PC-9 (cell line): Measurements from ENCODE around the gene LIN9. TPM values are rescaled to one million over a fixed set of nuclear protein-coding genes. Genes with fewer than 3 reads are reported as not detected.

Source experiments
- Bru-seq: library from RNA; stranded (reverse); fragments of 400-500 nt; gene quantifications from one replicate; lab custom pipeline; 2021; lab: Mats Ljungman, UMichigan
- BruChase-seq, 2 experiments: library from RNA; stranded (reverse); fragments of 400-500 nt; gene quantifications; one replicate each; lab custom pipeline; 2021; lab: Mats Ljungman, UMichigan
- BruUV-seq: library from RNA; stranded (reverse); fragments of 400-500 nt; replicated peaks from 2 replicates; lab custom pipeline; 2021; lab: Mats Ljungman, UMichigan
- CTCF ChIA-PET: fragments of 300-600 bp; sonication (Branson Sonifier 250); formaldehyde crosslinking; loops from one replicate; lab custom pipeline; 2022; ENCODE audit warnings: antibody characterized with exemption; lab: Charles Lee
- POLR2A ChIA-PET: fragments of 300-600 bp; sonication (Branson Sonifier 250); formaldehyde crosslinking; loops from one replicate; lab custom pipeline; 2022; ENCODE audit warnings: antibody characterized with exemption; ENCODE audit not compliant: unreplicated experiment; lab: Charles Lee
- DNase-seq, 2 experiments: peaks; one replicate each; pipeline versions ENCODE4 v3.0.0 to v3.0.0-alpha.2; 2015 to 2022; ENCODE audit warnings: mixed read lengths in 1 of 2
- H2AFZ ChIP-seq: fragments of 200-600 bp; sonication (generic); 2 replicates; pipeline ENCODE4 v1.8.1; 2017; ENCODE audit warnings: antibody characterized with exemption
- H3F3A ChIP-seq: fragments of 200-600 bp; sonication (generic); 2 replicates; pipeline ENCODE4 v1.8.1; 2017; ENCODE audit warnings: antibody characterized with exemption, mild to moderate bottlenecking, low read depth; ENCODE audit not compliant: insufficient read depth
- H3K27ac ChIP-seq: fragments of 200-600 bp; sonication (generic); 2 replicates; pipeline ENCODE4 v1.6.1; 2016; ENCODE audit warnings: mixed run types
- H3K27me3 ChIP-seq: fragments of 200-600 bp; sonication (generic); 2 replicates; pipeline ENCODE4 v1.6.1; 2016; ENCODE audit warnings: low read depth, mixed run types; ENCODE audit not compliant: insufficient read depth
- H3K36me3 ChIP-seq: fragments of 200-600 bp; sonication (generic); 2 replicates; pipeline ENCODE4 v1.6.1; 2016; ENCODE audit warnings: low read depth, mixed run types
- H3K4me1 ChIP-seq: fragments of 200-600 bp; sonication (generic); replicated peaks from 2 replicates; pipeline ENCODE4 v1.6.1; 2016; ENCODE audit warnings: mixed run types; ENCODE audit not compliant: insufficient read depth
- H3K4me2 ChIP-seq: fragments of 200-600 bp; sonication (generic); 2 replicates; pipeline ENCODE4 v1.6.1; 2017; ENCODE audit warnings: mixed run types
- H3K4me3 ChIP-seq: fragments of 200-600 bp; sonication (generic); 2 replicates; pipeline ENCODE4 v1.6.1; 2016; ENCODE audit warnings: mixed run types
- H3K79me2 ChIP-seq: fragments of 200-600 bp; sonication (generic); 2 replicates; pipeline ENCODE4 v1.6.1; 2017; ENCODE audit warnings: low read depth, mixed run types
- H3K9me2 ChIP-seq: fragments of 200-600 bp; sonication (generic); 2 replicates; pipeline ENCODE4 v1.8.1; 2017; ENCODE audit warnings: mild to moderate bottlenecking; ENCODE audit not compliant: insufficient read depth
- H3K9me3 ChIP-seq: fragments of 200-600 bp; sonication (generic); 2 replicates; pipeline ENCODE4 v1.8.1; 2016; ENCODE audit warnings: low read depth; ENCODE audit not compliant: insufficient read depth
- H4K20me1 ChIP-seq: fragments of 200-600 bp; sonication (generic); 2 replicates; pipeline ENCODE4 v1.8.1; 2017; ENCODE audit not compliant: insufficient read depth
- EZH2 ChIP-seq: fragments of 200-600 bp; sonication (generic); IDR thresholded peaks from 2 replicates; pipeline ENCODE4 v1.8.0; 2017; ENCODE audit warnings: antibody characterized with exemption, low read depth
- intact Hi-C: fragments of 100-400 bp; cut with micrococcal nuclease; formaldehyde crosslinking; loops from one replicate; pipeline ENCODE4 v1.10.0; 2022; ENCODE audit not compliant: unreplicated experiment
- long read RNA-seq: library from polyadenylated mRNA; stranded (forward); transcript quantifications from one replicate; pipeline ENCODE4 v2.0.0, GENCODE V29; 2022
- total RNA-seq: library from RNA; stranded (reverse); gene quantifications from 2 replicates; pipeline ENCODE4 v1.2.3, GENCODE V29; 2021
- TF ChIP-seq, protein P1 (sequence below): fragments of 200-600 bp; sonication (generic); conservative IDR thresholded peaks from 2 replicates; pipeline ENCODE4 v1.6.1; 2017; ENCODE audit warnings: mixed run types, antibody characterized with exemption, mild to moderate bottlenecking, moderate library complexity

LIN9 gene, protein sequence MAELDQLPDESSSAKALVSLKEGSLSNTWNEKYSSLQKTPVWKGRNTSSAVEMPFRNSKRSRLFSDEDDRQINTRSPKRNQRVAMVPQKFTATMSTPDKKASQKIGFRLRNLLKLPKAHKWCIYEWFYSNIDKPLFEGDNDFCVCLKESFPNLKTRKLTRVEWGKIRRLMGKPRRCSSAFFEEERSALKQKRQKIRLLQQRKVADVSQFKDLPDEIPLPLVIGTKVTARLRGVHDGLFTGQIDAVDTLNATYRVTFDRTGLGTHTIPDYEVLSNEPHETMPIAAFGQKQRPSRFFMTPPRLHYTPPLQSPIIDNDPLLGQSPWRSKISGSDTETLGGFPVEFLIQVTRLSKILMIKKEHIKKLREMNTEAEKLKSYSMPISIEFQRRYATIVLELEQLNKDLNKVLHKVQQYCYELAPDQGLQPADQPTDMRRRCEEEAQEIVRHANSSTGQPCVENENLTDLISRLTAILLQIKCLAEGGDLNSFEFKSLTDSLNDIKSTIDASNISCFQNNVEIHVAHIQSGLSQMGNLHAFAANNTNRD
- total RNA-seq: 10.0 and 12.1 TPM in 2 replicates
- Bru-seq, nascent RNA: percentile 87 among the genes with signal in this experiment
- BruChase-seq, experiment 1, labeled RNA remaining after a 2-hour chase: percentile 76 among the genes with signal in this experiment
- percentile 64 among the genes with signal in this experiment for BruChase-seq, experiment 2, labeled RNA remaining after a 6-hour chase
- long read RNA-seq, transcript LIN9-201 (15 exons, 3,567 nt): major isoform, 8 of 23 reads
- long read RNA-seq, partial matches to known transcripts: 2 of 23 reads
- long read RNA-seq, other reads (novel, unspliced or antisense): 8 of 23 reads

DNA sequence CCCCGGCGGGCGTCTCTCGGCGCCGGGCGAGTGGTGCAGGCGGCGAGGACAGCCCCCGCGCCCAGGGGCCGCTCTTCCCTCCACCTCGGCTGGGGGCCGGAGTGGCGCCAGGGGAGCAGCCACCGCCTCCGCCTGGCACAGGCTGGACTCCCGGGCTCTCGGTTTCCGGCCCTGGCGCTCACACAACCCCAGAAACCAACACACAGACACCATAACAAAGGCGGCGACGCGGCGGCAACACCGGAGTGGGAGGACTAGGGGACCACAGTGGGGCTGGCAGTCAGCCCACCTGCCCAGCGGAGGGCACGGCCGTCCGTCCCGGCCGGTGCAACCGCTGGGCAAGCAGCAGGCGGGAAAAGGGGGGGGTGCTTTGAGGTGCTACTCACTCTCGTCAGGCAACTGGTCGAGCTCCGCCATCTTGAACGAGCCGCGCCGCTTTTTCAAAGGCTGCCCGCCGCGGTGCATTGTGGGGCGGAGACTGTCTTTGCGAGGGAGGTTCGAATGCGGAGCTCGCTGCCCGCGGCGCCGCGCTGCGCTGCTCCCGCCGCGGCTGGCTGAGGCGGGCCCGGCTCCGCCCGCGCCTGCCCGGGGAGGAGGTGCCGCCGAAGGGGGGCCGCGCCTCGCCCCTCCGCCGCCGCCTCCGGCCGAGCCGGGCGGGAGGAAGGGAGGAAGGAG, at the start of gene LIN9:
TSS of gene LIN9 (minus strand) at position 442 of the 675 bp plus-strand sequence. CDS start at position 417, 25 bp downstream.
- H3K9me3 ChIP-seq: no peaks in the 10 kb centered on the region
- H3K4me3 ChIP-seq: peak within 1 kb of the TSS; percentile 99
- no peak for TF ChIP-seq EZH2
- TF ChIP-seq, protein P1, sequence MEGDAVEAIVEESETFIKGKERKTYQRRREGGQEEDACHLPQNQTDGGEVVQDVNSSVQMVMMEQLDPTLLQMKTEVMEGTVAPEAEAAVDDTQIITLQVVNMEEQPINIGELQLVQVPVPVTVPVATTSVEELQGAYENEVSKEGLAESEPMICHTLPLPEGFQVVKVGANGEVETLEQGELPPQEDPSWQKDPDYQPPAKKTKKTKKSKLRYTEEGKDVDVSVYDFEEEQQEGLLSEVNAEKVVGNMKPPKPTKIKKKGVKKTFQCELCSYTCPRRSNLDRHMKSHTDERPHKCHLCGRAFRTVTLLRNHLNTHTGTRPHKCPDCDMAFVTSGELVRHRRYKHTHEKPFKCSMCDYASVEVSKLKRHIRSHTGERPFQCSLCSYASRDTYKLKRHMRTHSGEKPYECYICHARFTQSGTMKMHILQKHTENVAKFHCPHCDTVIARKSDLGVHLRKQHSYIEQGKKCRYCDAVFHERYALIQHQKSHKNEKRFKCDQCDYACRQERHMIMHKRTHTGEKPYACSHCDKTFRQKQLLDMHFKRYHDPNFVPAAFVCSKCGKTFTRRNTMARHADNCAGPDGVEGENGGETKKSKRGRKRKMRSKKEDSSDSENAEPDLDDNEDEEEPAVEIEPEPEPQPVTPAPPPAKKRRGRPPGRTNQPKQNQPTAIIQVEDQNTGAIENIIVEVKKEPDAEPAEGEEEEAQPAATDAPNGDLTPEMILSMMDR: peak; percentile 24; the same call in 1 of the 2 replicates
- H4K20me1 ChIP-seq: no peaks in the 10 kb centered on the region
- peaks cover 24% of the 10 kb centered on the region for H3K4me1 ChIP-seq
- H3K27ac ChIP-seq: peak within 1 kb of the TSS; percentile 40; the same call in 1 of the 2 replicates
- intact Hi-C loops: loop anchor here (1.0 to 2.0 kb wide), 2 partner anchors 16 to 24 kb away; no protein-coding TSS in a partner anchor
- no peaks in the 10 kb centered on the region for H3K27me3 ChIP-seq
- H3K4me2 ChIP-seq: peak within 1 kb of the TSS; percentile 90
- H3K79me2 ChIP-seq: peaks cover 47% of the 10 kb centered on the region
- POLR2A ChIA-PET: interaction anchor here (0.5 to 0.7 kb wide), 5 partner anchors 11 to 1901 kb away, joined by 3 to 5 read pairs (median 3); no protein-coding TSS in a partner anchor
- no peaks in the 10 kb centered on the region for H3K9me2 ChIP-seq
- H3F3A ChIP-seq: no peaks in the 10 kb centered on the region; the same call in 1 of the 2 replicates
- peak; percentile 75 to 94 for DNase-seq
- H3K36me3 ChIP-seq: no peaks in the 10 kb centered on the region
- H2AFZ ChIP-seq: peak within 1 kb of the TSS; percentile 100
- CTCF ChIA-PET: interaction anchor here (1.1 to 1.7 kb wide), 2 partner anchors 24 to 99 kb away, joined by 6 to 7 read pairs; partner anchors contain the start of gene PARP1
- no TSS peak for BruUV-seq

DNA sequence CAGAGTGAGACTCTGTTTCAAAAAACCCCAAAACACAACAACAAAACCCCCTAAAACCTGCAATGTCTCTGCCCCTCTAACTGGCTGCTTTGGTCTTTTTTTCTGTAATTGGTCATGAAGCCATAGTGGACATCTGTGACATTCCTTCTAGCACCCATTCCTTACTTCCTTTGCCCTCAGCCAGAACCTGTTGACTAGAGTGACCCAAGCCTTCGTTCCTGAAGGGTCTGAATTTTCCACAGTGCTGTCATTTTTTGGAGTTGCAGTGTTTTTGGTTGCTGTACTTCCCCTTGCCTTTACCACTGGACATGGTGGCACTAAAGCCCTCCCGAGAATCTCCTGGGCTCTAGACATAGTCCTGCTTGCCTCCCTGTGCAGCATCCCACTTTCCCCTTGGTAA, 48.5 kb upstream of the LIN9 start:
- CTCF ChIA-PET: no interaction called here
- POLR2A ChIA-PET: no interaction called here

More for the DNA sequence above, 48.5 kb upstream of the LIN9 start:
- no peak overlapping the region for H3K4me2 ChIP-seq
- intact Hi-C loops: no loop called here
- no peaks in the 10 kb centered on the region for H3K79me2 ChIP-seq
- H3K27me3 ChIP-seq: no peaks in the 10 kb centered on the region
- H3K4me3 ChIP-seq: no peak overlapping the region
- DNase-seq: no peak
- no peaks in the 10 kb centered on the region for H4K20me1 ChIP-seq
- H3K9me3 ChIP-seq: no peaks in the 10 kb centered on the region
- H3K4me1 ChIP-seq: no peaks in the 10 kb centered on the region
- TF ChIP-seq, protein P1: no peak
- TF ChIP-seq EZH2: no peak
- no peak overlapping the region for H3K27ac ChIP-seq
- BruUV-seq: no TSS peak
- H2AFZ ChIP-seq: no peak overlapping the region
- H3K36me3 ChIP-seq: peaks cover 4% of the 10 kb centered on the region; the same call in 1 of the 2 replicates
- no peaks in the 10 kb centered on the region for H3K9me2 ChIP-seq
- H3F3A ChIP-seq: no peaks in the 10 kb centered on the region
